Measurements from ENCODE around the gene DOCK3. TPM values are rescaled to one million over a fixed set of nuclear protein-coding genes. Genes with fewer than 3 reads are reported as not detected.

DOCK3 gene
- total and polyA plus RNA-seq, 2 donors (not counting 3 experiments of a cell fraction or from before 2014, with no cell fraction given) = 0.08 to 0.13 TPM

DNA sequence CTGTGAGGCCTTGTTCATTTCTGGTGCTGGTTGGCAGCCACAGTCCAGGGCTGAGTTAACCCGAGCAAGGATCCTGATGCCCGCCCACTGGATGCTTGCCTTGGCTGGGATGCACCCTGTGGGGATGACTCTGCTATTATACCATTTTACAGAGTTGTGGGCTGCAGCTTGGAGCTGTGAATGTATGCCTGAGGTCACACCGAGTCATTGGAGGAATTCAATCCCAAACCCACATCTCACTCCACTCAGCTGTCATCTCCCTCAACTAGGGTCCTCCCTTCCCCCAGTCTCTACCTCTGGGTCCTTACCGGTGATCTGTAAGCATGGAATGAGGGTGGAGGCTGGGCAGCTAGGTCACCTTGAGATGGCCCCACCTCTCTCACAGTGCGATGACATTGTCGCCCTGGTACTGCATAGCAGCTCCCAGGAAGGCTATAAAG is 35.7 kb upstream of the DOCK3 start:
- Histone ChIP-seq H3K9ac (replicated peaks; ENCODE audit: extremely low read depth, insufficient read depth, low read length) (no peak overlapping the region), H3K36me3 (ENCODE audit: control insufficient read depth in 2 of 2, extremely low read depth in 1 of 2, insufficient read depth in 2 of 2, low read length in 2 of 2) (no peaks in the 10 kb centered on the region), H3K9me3 (replicated peaks; ENCODE audit: control insufficient read depth, insufficient read depth, low read length) (no peaks in the 10 kb centered on the region), H3K27me3 (ENCODE audit: control insufficient read depth in 2 of 2, insufficient read depth in 2 of 2, low read length in 2 of 2) (no peaks in the 10 kb centered on the region), H2AFZ (ENCODE audit: low read depth, low read length) (no peak overlapping the region), H3K27ac (ENCODE audit: insufficient read depth, low read depth, low read length) (no peak overlapping the region), H3K4me2 (ENCODE audit: insufficient read depth, low read length) (no peak overlapping the region), H3K9me1 (replicated peaks; ENCODE audit: control insufficient read depth, extremely low read depth, insufficient read depth, low read length) (no peaks in the 10 kb centered on the region), H4K20me1 (replicated peaks; ENCODE audit: control insufficient read depth, extremely low read depth, insufficient read depth, low read length) (no peaks in the 10 kb centered on the region), H3K79me2 (ENCODE audit: control insufficient read depth, insufficient read depth, low read length) (no peaks in the 10 kb centered on the region), H3K4me1 (ENCODE audit: control insufficient read depth, extremely low read depth, insufficient read depth, low read length) (no peaks in the 10 kb centered on the region), H3K4me3 (replicated peaks in 1 of 3; ENCODE audit: insufficient read depth in 1 of 3, low read depth in 1 of 3, low read length in 3 of 3) (no peak overlapping the region)
- ChIA-PET CTCF (interaction anchor here (0.8 kb wide), 1 partner anchor 23 kb away, joined by 3 read pairs; no protein-coding TSS in a partner anchor), POLR2A (no interaction called here)
- no peak for FAIRE-seq
- intact Hi-C loops (cut with micrococcal nuclease) = no loop called here
- DNase-seq (ENCODE audit: low read depth, low spot score) = no peak
- BruUV-seq (replicated peaks) = no TSS peak
- TF ChIP-seq POLR2A (IDR thresholded peaks at IDR 0.05; ENCODE audit: low read depth, low read length) (no peak), FOS (IDR thresholded peaks at IDR 0.05; ENCODE audit: borderline replicate concordance, insufficient read depth, low read length) (no peak)
- dilution Hi-C loops (cut with MboI; ENCODE audit: extremely low pct_ligation_motif_present, low sequenced_read_pairs) = no loop called here

DNA sequence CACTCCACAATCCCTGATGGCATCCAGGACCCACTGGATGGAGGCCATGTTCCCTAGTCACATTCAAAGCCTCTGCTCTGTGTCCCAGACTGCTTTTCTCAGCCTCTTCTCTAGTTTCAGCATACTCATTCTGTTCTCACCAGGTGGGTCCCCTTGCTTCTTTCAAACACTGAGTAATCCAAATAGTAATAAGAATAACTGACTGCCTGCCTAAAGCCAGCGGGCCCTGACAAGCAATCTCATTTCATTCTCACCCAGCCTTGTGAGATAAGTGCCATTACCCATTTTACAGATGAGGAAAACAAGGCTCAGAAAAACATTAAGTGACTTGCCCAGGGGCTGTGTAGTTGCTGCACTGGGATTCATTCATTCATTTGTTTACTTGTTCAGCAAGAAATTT is 32.3 kb upstream of the DOCK3 start:
- H3K9me1 ChIP-seq (replicated peaks; ENCODE audit: control insufficient read depth, extremely low read depth, insufficient read depth, low read length) = no peaks in the 10 kb centered on the region
- H3K79me2 ChIP-seq (ENCODE audit: control insufficient read depth, insufficient read depth, low read length) = no peaks in the 10 kb centered on the region
- no peak overlapping the region for H2AFZ ChIP-seq (ENCODE audit: low read depth, low read length)
- no peak for FAIRE-seq
- no peak overlapping the region for H3K27ac ChIP-seq (ENCODE audit: insufficient read depth, low read depth, low read length)
- dilution Hi-C loops (cut with MboI; ENCODE audit: extremely low pct_ligation_motif_present, low sequenced_read_pairs) = no loop called here
- H3K9ac ChIP-seq (replicated peaks; ENCODE audit: extremely low read depth, insufficient read depth, low read length) = no peak overlapping the region
- intact Hi-C loops (cut with micrococcal nuclease) = no loop called here
- no peak overlapping the region for H3K4me2 ChIP-seq (ENCODE audit: insufficient read depth, low read length)
- no TSS peak for BruUV-seq (replicated peaks)
- POLR2A ChIA-PET = no interaction called here
- H3K9me3 ChIP-seq (replicated peaks; ENCODE audit: control insufficient read depth, insufficient read depth, low read length) = no peaks in the 10 kb centered on the region
- H3K4me1 ChIP-seq (ENCODE audit: control insufficient read depth, extremely low read depth, insufficient read depth, low read length) = no peaks in the 10 kb centered on the region
- no peaks in the 10 kb centered on the region for H3K27me3 ChIP-seq (ENCODE audit: control insufficient read depth in 2 of 2, insufficient read depth in 2 of 2, low read length in 2 of 2)
- H4K20me1 ChIP-seq (replicated peaks; ENCODE audit: control insufficient read depth, extremely low read depth, insufficient read depth, low read length) = no peaks in the 10 kb centered on the region
- TF ChIP-seq, protein P1, sequence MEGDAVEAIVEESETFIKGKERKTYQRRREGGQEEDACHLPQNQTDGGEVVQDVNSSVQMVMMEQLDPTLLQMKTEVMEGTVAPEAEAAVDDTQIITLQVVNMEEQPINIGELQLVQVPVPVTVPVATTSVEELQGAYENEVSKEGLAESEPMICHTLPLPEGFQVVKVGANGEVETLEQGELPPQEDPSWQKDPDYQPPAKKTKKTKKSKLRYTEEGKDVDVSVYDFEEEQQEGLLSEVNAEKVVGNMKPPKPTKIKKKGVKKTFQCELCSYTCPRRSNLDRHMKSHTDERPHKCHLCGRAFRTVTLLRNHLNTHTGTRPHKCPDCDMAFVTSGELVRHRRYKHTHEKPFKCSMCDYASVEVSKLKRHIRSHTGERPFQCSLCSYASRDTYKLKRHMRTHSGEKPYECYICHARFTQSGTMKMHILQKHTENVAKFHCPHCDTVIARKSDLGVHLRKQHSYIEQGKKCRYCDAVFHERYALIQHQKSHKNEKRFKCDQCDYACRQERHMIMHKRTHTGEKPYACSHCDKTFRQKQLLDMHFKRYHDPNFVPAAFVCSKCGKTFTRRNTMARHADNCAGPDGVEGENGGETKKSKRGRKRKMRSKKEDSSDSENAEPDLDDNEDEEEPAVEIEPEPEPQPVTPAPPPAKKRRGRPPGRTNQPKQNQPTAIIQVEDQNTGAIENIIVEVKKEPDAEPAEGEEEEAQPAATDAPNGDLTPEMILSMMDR (IDR thresholded peaks at IDR 0.05; ENCODE audit: extremely low read depth in 1 of 2, insufficient read depth in 1 of 2, low read depth in 1 of 2, low read length in 2 of 2) = no peak
- TF ChIP-seq POLR2A (IDR thresholded peaks at IDR 0.05; ENCODE audit: low read depth, low read length) = no peak
- TF ChIP-seq POLR2AphosphoS5 (IDR thresholded peaks at IDR 0.05; ENCODE audit: insufficient read depth, low read depth, low read length) = no peak
- TF ChIP-seq, protein P2, sequence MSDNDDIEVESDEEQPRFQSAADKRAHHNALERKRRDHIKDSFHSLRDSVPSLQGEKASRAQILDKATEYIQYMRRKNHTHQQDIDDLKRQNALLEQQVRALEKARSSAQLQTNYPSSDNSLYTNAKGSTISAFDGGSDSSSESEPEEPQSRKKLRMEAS (IDR thresholded peaks at IDR 0.05; ENCODE audit: insufficient read depth, insufficient read length) = no peak
- TF ChIP-seq FOS (IDR thresholded peaks at IDR 0.05; ENCODE audit: borderline replicate concordance, insufficient read depth, low read length) = no peak
- no peak for TF ChIP-seq GATA2 (IDR thresholded peaks at IDR 0.05; ENCODE audit: insufficient read depth, insufficient read length, low read depth, low read length)
- no peak for TF ChIP-seq EZH2 (IDR thresholded peaks at IDR 0.05; ENCODE audit: borderline replicate concordance, low read depth, low read length, severe bottlenecking)
- no peak for TF ChIP-seq JUN (IDR thresholded peaks at IDR 0.05; ENCODE audit: borderline replicate concordance, insufficient read depth, insufficient read length, low read depth)
- TF ChIP-seq MYC (IDR thresholded peaks at IDR 0.05; ENCODE audit: low read depth, low read length) = no peak
- CTCF ChIA-PET = no interaction called here
- DNase-seq (ENCODE audit: low read depth, low spot score) = no peak
- H3K4me3 ChIP-seq (replicated peaks in 1 of 3; ENCODE audit: insufficient read depth in 1 of 3, low read depth in 1 of 3, low read length in 3 of 3) = no peak overlapping the region
- H3K36me3 ChIP-seq (ENCODE audit: control insufficient read depth in 2 of 2, extremely low read depth in 1 of 2, insufficient read depth in 2 of 2, low read length in 2 of 2) = peaks cover 0 to under 1% of the 10 kb centered on the region in 2 experiments

Measured in endothelial cell of umbilical vein (primary cell).